Astrocyte (in vitro differentiated cells and primary cell): ENCODE measurements around the gene LEMD1.

Experiments
- CTCF ChIP-seq: IDR thresholded peaks from 2 replicates; pipeline ENCODE4 v1.5.1; 2011; ENCODE audit warnings: low read depth, mild to moderate bottlenecking, inconsistent platforms, low read length, moderate library complexity; ENCODE audit not compliant: insufficient read depth
- EZH2 ChIP-seq: IDR thresholded peaks from 2 replicates; pipeline ENCODE4 v1.6.1; 2012; ENCODE audit warnings: mild to moderate bottlenecking, low read length, inconsistent platforms; ENCODE audit not compliant: insufficient read depth

GRCh38 chr1:205466595-205467220 is 44.9 kb upstream of the LEMD1 start:
- TF ChIP-seq CTCF (no peak), EZH2 (no peak)
